NCI-H1092 (cell line): ENCODE measurements around the gene RGS4.
A peak's percentile ranks its signal among the peaks of the same experiment; 100 is the strongest.

Experiments used
- DNase-seq: peaks from one replicate; lab custom pipeline; 2025; lab: John Stamatoyannopoulos, UW

Gene RGS4

GRCh38 chr1:163069142-163069541 lies at the start of gene RGS4:
Gene RGS4 (plus strand): TSS chr1:163069361. CDS start chr1:163069485, 124 bp downstream.
- DNase-seq, result peak; percentile 86

- no peak for DNase-seq
Measured at GRCh38 chr1:163022129-163022528, 47.0 kb upstream of the RGS4 start.

GRCh38 chr1:163027610-163028009 lies 41.6 kb upstream of the RGS4 start:
- DNase-seq, result no peak

GRCh38 chr1:163029901-163030300 lies 39.3 kb upstream of the RGS4 start:
- DNase-seq, result no peak

GRCh38 chr1:163035446-163036249 lies 33.5 kb upstream of the RGS4 start:
- peak; percentile 16 for DNase-seq

- no peak for DNase-seq
Measured at GRCh38 chr1:163036671-163037070, 32.5 kb upstream of the RGS4 start.

- no peak for DNase-seq
Measured at GRCh38 chr1:163038928-163039706, 30.0 kb upstream of the RGS4 start.

GRCh38 chr1:163039707-163040093 lies 29.5 kb upstream of the RGS4 start:
- DNase-seq, result no peak

GRCh38 chr1:163046071-163046470 lies 23.1 kb upstream of the RGS4 start:
- DNase-seq, result no peak

GRCh38 chr1:163047951-163048659 lies 21.1 kb upstream of the RGS4 start:
- no peak for DNase-seq

GRCh38 chr1:163048869-163049268 lies 20.3 kb upstream of the RGS4 start:
- DNase-seq, result no peak

GRCh38 chr1:163049296-163049695 lies 19.9 kb upstream of the RGS4 start:
- no peak for DNase-seq

- DNase-seq, result no peak
Measured at GRCh38 chr1:163050496-163050895, 18.7 kb upstream of the RGS4 start.

- DNase-seq, result peak; percentile 71
Measured at GRCh38 chr1:163054181-163054591, 15.0 kb upstream of the RGS4 start.

GRCh38 chr1:163055005-163055404 lies 14.2 kb upstream of the RGS4 start:
- peak; percentile 53 for DNase-seq

GRCh38 chr1:163055531-163055930 lies 13.6 kb upstream of the RGS4 start:
- peak; percentile 95 for DNase-seq

GRCh38 chr1:163056831-163057230 lies 12.3 kb upstream of the RGS4 start:
- no peak for DNase-seq

- no peak for DNase-seq
Measured at GRCh38 chr1:163060343-163061007, 8.7 kb upstream of the RGS4 start.

- no peak for DNase-seq
Measured at GRCh38 chr1:163063143-163063542, 6.0 kb upstream of the RGS4 start.

GRCh38 chr1:163063610-163064009 lies 5.6 kb upstream of the RGS4 start:
- DNase-seq, result no peak

GRCh38 chr1:163066168-163066567 lies 3.0 kb upstream of the RGS4 start:
- DNase-seq, result no peak

- DNase-seq, result no peak
Measured at GRCh38 chr1:163066686-163067085, 2.5 kb upstream of the RGS4 start.
